Neuronal stem cell (in vitro differentiated cells): ENCODE measurements around the gene FFAR1.

ENCODE experiments used
- DNase-seq: peaks from one replicate; pipeline ENCODE4 v3.0.0-alpha.2; 2013; ENCODE audit warnings: low spot score
- H2AFZ ChIP-seq: one replicate; pipeline ENCODE4 v1.6.1; 2013; ENCODE audit warnings: mild to moderate bottlenecking, low read length, inconsistent platforms
- H2AK5ac ChIP-seq: 2 replicates; pipeline ENCODE4 v1.6.1; 2013; ENCODE audit warnings: low read depth, mild to moderate bottlenecking, inconsistent platforms, low read length, moderate library complexity, mixed read lengths
- H2BK120ac ChIP-seq: 2 replicates; pipeline ENCODE4 v1.6.1; 2013; ENCODE audit warnings: low read depth, mild to moderate bottlenecking, inconsistent platforms, low read length, moderate library complexity, mixed read lengths
- H2BK12ac ChIP-seq: one replicate; pipeline ENCODE4 v1.6.1; 2013; ENCODE audit warnings: low read length, inconsistent platforms
- H2BK15ac ChIP-seq: 2 replicates; pipeline ENCODE4 v1.6.1; 2013; ENCODE audit warnings: mild to moderate bottlenecking, low read length, inconsistent platforms, mixed read lengths
- H2BK5ac ChIP-seq: one replicate; pipeline ENCODE4 v1.6.1; 2013; ENCODE audit warnings: inconsistent platforms, mild to moderate bottlenecking, low read length, moderate library complexity
- H3K14ac ChIP-seq: one replicate; pipeline ENCODE4 v1.6.1; 2013; ENCODE audit warnings: low read length, inconsistent platforms
- H3K18ac ChIP-seq: 2 replicates; pipeline ENCODE4 v1.6.1; 2013; ENCODE audit warnings: low read length, inconsistent platforms
- H3K23ac ChIP-seq: 2 replicates; pipeline ENCODE4 v1.6.1; 2013; ENCODE audit warnings: low read depth, mild to moderate bottlenecking, mixed read lengths, low read length, inconsistent platforms; ENCODE audit not compliant: poor library complexity
- H3K27ac ChIP-seq: replicated peaks from 3 replicates; pipeline ENCODE4 v1.5.1; 2013; ENCODE audit warnings: low read length, inconsistent platforms
- H3K27me3 ChIP-seq, 3 experiments: 2 replicates each; pipeline ENCODE4 v1.6.1; 2013; ENCODE audit warnings: low read length in 3 of 3, mild to moderate bottlenecking in 2 of 3, inconsistent platforms in 1 of 3, low read depth in 1 of 3, mixed read lengths in 1 of 3, moderate library complexity in 1 of 3; ENCODE audit not compliant: control insufficient read depth in 3 of 3, insufficient read depth in 3 of 3
- H3K36me3 ChIP-seq, 2 donors: replicated peaks in 1 of 2; 2 replicates each; pipeline ENCODE4 v1.6.1; 2013; ENCODE audit warnings: low read length in 2 of 2; ENCODE audit not compliant: control insufficient read depth in 2 of 2, insufficient read depth in 2 of 2
- H3K4ac ChIP-seq: 2 replicates; pipeline ENCODE4 v1.6.1; 2013; ENCODE audit warnings: inconsistent platforms, mild to moderate bottlenecking, low read length, moderate library complexity
- H3K4me1 ChIP-seq, 2 donors: 1 replicate in 1 of 2; 2 replicates in 1 of 2; pipeline ENCODE4 v1.6.1; 2013; ENCODE audit warnings: low read length in 2 of 2, low read depth in 1 of 2; ENCODE audit not compliant: control insufficient read depth in 2 of 2, insufficient read depth in 1 of 2
- H3K4me2 ChIP-seq: one replicate; pipeline ENCODE4 v1.6.1; 2013; ENCODE audit warnings: mild to moderate bottlenecking, low read length, inconsistent platforms; ENCODE audit not compliant: insufficient read depth, poor library complexity, severe bottlenecking
- H3K4me3 ChIP-seq, 2 donors: 2 replicates each; pipeline ENCODE4 v1.5.1; 2013; ENCODE audit warnings: low read length in 2 of 2, mild to moderate bottlenecking in 2 of 2, inconsistent platforms in 1 of 2, moderate library complexity in 1 of 2
- H3K79me1 ChIP-seq: one replicate; pipeline ENCODE4 v1.6.1; 2013; ENCODE audit warnings: low read depth, mild to moderate bottlenecking, inconsistent platforms, low read length, moderate library complexity
- H3K9ac ChIP-seq: one replicate; pipeline ENCODE4 v1.6.1; 2013; ENCODE audit warnings: mild to moderate bottlenecking, low read depth, low read length, inconsistent platforms; ENCODE audit not compliant: poor library complexity
- H3K9me3 ChIP-seq, 2 donors: replicated peaks in 1 of 2; 2 replicates each; pipeline versions ENCODE3 to v1.6.1; 2013; ENCODE audit warnings: low read length in 2 of 2, mild to moderate bottlenecking in 2 of 2, inconsistent platforms in 1 of 2, low read depth in 1 of 2, mixed read lengths in 1 of 2, moderate library complexity in 1 of 2; ENCODE audit not compliant: control insufficient read depth in 2 of 2, insufficient read depth in 1 of 2
- H4K8ac ChIP-seq: one replicate; pipeline ENCODE4 v1.6.1; 2013; ENCODE audit warnings: low read depth, mild to moderate bottlenecking, inconsistent platforms, low read length, moderate library complexity
- H4K91ac ChIP-seq: one replicate; pipeline ENCODE4 v1.6.1; 2013; ENCODE audit warnings: low read length, low read depth, mild to moderate bottlenecking, inconsistent platforms; ENCODE audit not compliant: poor library complexity
- WGBS, 2 donors: extraction: QIAGEN DNeasy Blood & Tissue Kit; methylation state at CpG; one replicate each; pipeline ENCODE4 v1.1.7; 2013; ENCODE audit warnings: missing lambda C conversion rate in 2 of 2, mixed read lengths in 1 of 2; ENCODE audit not compliant: insufficient read length in 2 of 2, insufficient replicate concordance in 1 of 2; ENCODE audit errors: extremely low coverage in 2 of 2; 5-methylcytosine and 5-hydroxymethylcytosine counted together

Gene FFAR1

DNA sequence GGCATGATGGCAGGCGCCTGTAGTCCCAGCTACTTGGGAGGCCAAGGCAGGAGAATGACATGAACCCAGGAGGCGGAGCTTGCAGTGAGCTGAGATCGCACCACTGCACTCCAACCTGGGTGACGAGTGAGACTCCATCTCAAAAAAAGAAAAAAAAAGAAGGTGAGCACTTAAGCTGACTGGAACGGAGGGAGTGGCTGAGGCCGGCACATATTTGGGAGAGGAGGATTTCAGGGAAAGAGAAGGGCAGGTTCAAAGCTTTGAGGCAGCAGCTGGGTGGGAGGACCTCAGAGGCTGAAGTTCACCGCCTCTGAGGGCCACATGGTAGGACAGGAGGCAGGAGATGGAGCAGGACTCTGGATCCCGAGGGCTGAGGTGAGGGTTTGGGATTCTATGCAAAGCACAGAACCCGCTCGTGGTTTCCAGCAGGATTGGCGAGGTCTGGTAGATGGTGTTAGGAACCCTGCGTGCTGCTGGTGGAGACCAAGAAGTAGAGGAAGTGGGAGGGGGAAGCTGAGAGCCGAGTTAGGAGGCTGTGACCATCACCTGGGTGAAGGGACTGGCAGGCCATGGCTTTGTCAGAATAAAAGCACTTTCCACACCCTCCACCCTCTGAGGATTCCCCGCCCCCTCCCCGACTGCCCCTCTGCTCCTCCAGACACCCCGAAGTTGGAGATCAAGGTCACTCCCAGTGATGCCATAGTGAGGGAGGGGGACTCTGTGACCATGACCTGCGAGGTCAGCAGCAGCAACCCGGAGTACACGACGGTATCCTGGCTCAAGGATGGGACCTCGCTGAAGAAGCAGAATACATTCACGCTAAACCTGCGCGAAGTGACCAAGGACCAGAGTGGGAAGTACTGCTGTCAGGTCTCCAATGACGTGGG, 10.4 kb upstream of the FFAR1 start:
- Histone ChIP-seq H3K27me3 (peaks cover 0 to 9% (median 0%) of the 10 kb centered on the region in 3 experiments), H3K14ac (peak overlapping the region; percentile 11), H2BK15ac (no peak overlapping the region), H2BK5ac (no peak overlapping the region), H2BK12ac (no peak overlapping the region), H2AFZ (no peak overlapping the region), H3K18ac (peak overlapping the region; percentile 71), H3K4me1 (peaks cover 0 to 2% of the 10 kb centered on the region in 2 donors), H3K9me3 (no peaks in the 10 kb centered on the region), H3K4me2 (no peak overlapping the region), H3K27ac (no peak overlapping the region), H4K91ac (no peak overlapping the region), H3K23ac (no peak overlapping the region), H3K36me3 (no peaks in the 10 kb centered on the region), H3K79me1 (no peaks in the 10 kb centered on the region), H3K4ac (no peak overlapping the region), H2BK120ac (no peak overlapping the region), H2AK5ac (no peak overlapping the region), H4K8ac (peak overlapping the region; percentile 48), H3K9ac (no peak overlapping the region), H3K4me3 (no peak overlapping the region)
- DNase-seq: no peak
- no CpG with 5 or more reads among the region's 25 CpGs for WGBS, 2 donors

DNA sequence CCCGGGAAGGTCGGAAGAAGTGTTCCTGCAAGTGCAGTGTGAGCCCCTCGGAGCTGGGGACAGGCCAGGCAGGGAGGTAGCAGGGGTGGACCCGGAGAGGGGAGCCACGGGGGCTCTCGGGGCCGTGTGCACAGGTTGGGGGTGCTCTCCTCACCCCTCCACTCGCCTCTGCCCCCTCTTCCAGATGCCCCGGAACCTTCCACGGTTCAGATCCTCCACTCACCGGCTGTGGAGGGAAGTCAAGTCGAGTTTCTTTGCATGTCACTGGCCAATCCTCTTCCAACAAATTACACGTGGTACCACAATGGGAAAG, 9.8 kb upstream of the FFAR1 start:
- Histone ChIP-seq H3K14ac (peak overlapping the region; percentile 11), H4K8ac (peak overlapping the region; percentile 48), H3K4me3 (no peak overlapping the region), H2AK5ac (no peak overlapping the region), H3K27me3 (peaks cover 0 to 7% (median 0%) of the 10 kb centered on the region in 3 experiments), H4K91ac (no peak overlapping the region), H2BK15ac (no peak overlapping the region), H3K9ac (no peak overlapping the region), H3K9me3 (no peaks in the 10 kb centered on the region), H2AFZ (no peak overlapping the region), H3K27ac (no peak overlapping the region), H3K79me1 (no peaks in the 10 kb centered on the region), H3K4me2 (no peak overlapping the region), H2BK12ac (no peak overlapping the region), H2BK5ac (no peak overlapping the region), H3K36me3 (no peaks in the 10 kb centered on the region), H3K4ac (no peak overlapping the region), H3K18ac (peak overlapping the region; percentile 71), H3K23ac (no peak overlapping the region), H3K4me1 (no peaks in the 10 kb centered on the region), H2BK120ac (no peak overlapping the region)
- no peak for DNase-seq
- WGBS, 2 donors: no CpG with 5 or more reads among the region's 13 CpGs

GRCh38 chr19:35340431-35340830, 7.3 kb upstream of the FFAR1 start:
- H3K27me3 ChIP-seq: peaks cover 0 to 15% (median 0%) of the 10 kb centered on the region in 3 experiments
- no peak overlapping the region for H3K23ac ChIP-seq
- H3K18ac ChIP-seq: no peak overlapping the region
- H3K4me1 ChIP-seq: no peaks in the 10 kb centered on the region
- no peak overlapping the region for H2BK120ac ChIP-seq
- no peaks in the 10 kb centered on the region for H3K36me3 ChIP-seq
- H4K8ac ChIP-seq: no peak overlapping the region
- no peak overlapping the region for H3K4me3 ChIP-seq
- H3K9ac ChIP-seq: no peak overlapping the region
- no peak overlapping the region for H2BK15ac ChIP-seq
- WGBS, 2 donors: no CpG with 5 or more reads among the region's 11 CpGs
- H3K4me2 ChIP-seq: no peak overlapping the region
- no peak overlapping the region for H2AK5ac ChIP-seq
- H2AFZ ChIP-seq: no peak overlapping the region
- peaks cover 0 to 2% of the 10 kb centered on the region in 2 donors for H3K9me3 ChIP-seq
- H3K14ac ChIP-seq: no peak overlapping the region
- no peaks in the 10 kb centered on the region for H3K79me1 ChIP-seq
- no peak for DNase-seq
- H2BK12ac ChIP-seq: no peak overlapping the region
- no peak overlapping the region for H2BK5ac ChIP-seq
- no peak overlapping the region for H4K91ac ChIP-seq
- no peak overlapping the region for H3K4ac ChIP-seq
- H3K27ac ChIP-seq: no peak overlapping the region

DNA sequence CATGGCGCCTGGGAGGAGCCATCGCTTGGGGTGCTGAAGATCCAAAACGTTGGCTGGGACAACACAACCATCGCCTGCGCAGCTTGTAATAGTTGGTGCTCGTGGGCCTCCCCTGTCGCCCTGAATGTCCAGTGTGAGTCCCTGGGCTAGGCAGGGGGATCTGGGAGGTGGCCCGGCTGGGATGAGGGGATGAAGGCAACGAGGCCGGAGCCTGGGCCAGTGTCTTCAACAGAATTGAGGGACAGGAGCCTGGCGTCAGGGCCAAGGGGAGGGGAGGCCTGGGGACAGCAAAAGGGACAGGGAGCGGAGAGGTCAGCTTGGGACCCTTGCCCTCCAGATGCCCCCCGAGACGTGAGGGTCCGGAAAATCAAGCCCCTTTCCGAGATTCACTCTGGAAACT, 6.7 kb upstream of the FFAR1 start:
- no peak for DNase-seq
- Histone ChIP-seq H2BK5ac (no peak overlapping the region), H3K23ac (no peak overlapping the region), H3K27me3 (peaks cover 0 to 20% (median 0%) of the 10 kb centered on the region in 3 experiments), H3K4ac (no peak overlapping the region), H2BK15ac (no peak overlapping the region), H3K4me2 (no peak overlapping the region), H3K79me1 (no peaks in the 10 kb centered on the region), H4K91ac (no peak overlapping the region), H3K18ac (no peak overlapping the region), H3K4me3 (no peak overlapping the region), H2BK12ac (no peak overlapping the region), H4K8ac (no peak overlapping the region), H3K14ac (no peak overlapping the region), H3K9me3 (peaks cover 0 to 2% of the 10 kb centered on the region in 2 donors), H3K36me3 (no peaks in the 10 kb centered on the region), H2AFZ (no peak overlapping the region), H3K27ac (no peak overlapping the region), H2AK5ac (no peak overlapping the region), H3K9ac (peak overlapping the region; percentile 50), H2BK120ac (no peak overlapping the region), H3K4me1 (no peaks in the 10 kb centered on the region)
- WGBS, 2 donors: no CpG with 5 or more reads among the region's 16 CpGs
